Duodenal mucosa (tissue), 2 donors: ENCODE results near the gene NUDT6.
A peak's percentile ranks its signal among the peaks of the same experiment; 100 is the strongest.

Source experiments
- H3K27ac ChIP-seq: one replicate; pipeline ENCODE4 v1.7.0; 2013; ENCODE audit warnings: low read depth, low read length
- H3K27me3 ChIP-seq, 2 donors: one replicate each; pipeline ENCODE4 v1.7.0; 2013; ENCODE audit warnings: low read length in 2 of 2, control low read depth in 1 of 2; ENCODE audit not compliant: insufficient read depth in 2 of 2, control insufficient read depth in 1 of 2
- H3K36me3 ChIP-seq, 2 donors: one replicate each; pipeline ENCODE4 v1.7.0; 2013; ENCODE audit warnings: low read length in 2 of 2, control low read depth in 1 of 2; ENCODE audit not compliant: insufficient read depth in 2 of 2, control insufficient read depth in 1 of 2
- H3K4me1 ChIP-seq, 2 donors: one replicate each; pipeline ENCODE4 v1.7.0; 2013; ENCODE audit warnings: low read length in 2 of 2, control low read depth in 1 of 2; ENCODE audit not compliant: insufficient read depth in 2 of 2, control insufficient read depth in 1 of 2
- H3K4me3 ChIP-seq, 2 donors: one replicate each; pipeline ENCODE4 v1.7.0; 2013; ENCODE audit warnings: low read length in 2 of 2, low read depth in 1 of 2
- H3K9ac ChIP-seq, 2 donors: one replicate each; pipeline ENCODE4 v1.7.0; 2013; ENCODE audit warnings: low read length in 2 of 2, low read depth in 1 of 2
- H3K9me3 ChIP-seq, 2 donors: one replicate each; pipeline ENCODE4 v1.7.0; 2013; ENCODE audit warnings: low read length in 2 of 2, control low read depth in 1 of 2; ENCODE audit not compliant: control insufficient read depth in 1 of 2

The NUDT6 gene, protein sequence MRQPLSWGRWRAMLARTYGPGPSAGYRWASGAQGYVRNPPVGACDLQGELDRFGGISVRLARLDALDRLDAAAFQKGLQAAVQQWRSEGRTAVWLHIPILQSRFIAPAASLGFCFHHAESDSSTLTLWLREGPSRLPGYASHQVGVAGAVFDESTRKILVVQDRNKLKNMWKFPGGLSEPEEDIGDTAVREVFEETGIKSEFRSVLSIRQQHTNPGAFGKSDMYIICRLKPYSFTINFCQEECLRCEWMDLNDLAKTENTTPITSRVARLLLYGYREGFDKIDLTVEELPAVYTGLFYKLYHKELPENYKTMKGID

GRCh38 chr4:122921971-122922876 is at the start of gene NUDT6:
NUDT6 (minus strand) TSS chr4:122922597; CDS start chr4:122922572, 25 bp downstream.
- Histone ChIP-seq H3K27ac (no peak within 1 kb of the TSS), H3K36me3 (no peaks in the 10 kb centered on the region), H3K4me1 (peaks cover 10 to 11% of the 10 kb centered on the region in 2 donors)

GRCh38 chr4:122968227-122968812 is 45.9 kb upstream of the NUDT6 start:
- no peak overlapping the region for H3K27ac ChIP-seq
- H3K9ac ChIP-seq, result no peak overlapping the region
- H3K36me3 ChIP-seq, result no peaks in the 10 kb centered on the region
- H3K4me3 ChIP-seq, result no peak overlapping the region
- no peaks in the 10 kb centered on the region for H3K4me1 ChIP-seq
- no peaks in the 10 kb centered on the region for H3K9me3 ChIP-seq
- H3K27me3 ChIP-seq, result no peaks in the 10 kb centered on the region

More at GRCh38 chr4:122921971-122922876, at the start of gene NUDT6:
- Histone ChIP-seq H3K27me3 (no peaks in the 10 kb centered on the region), H3K9ac (peak within 1 kb of the TSS; percentile 58 to 71), H3K9me3 (no peaks in the 10 kb centered on the region), H3K4me3 (peak within 1 kb of the TSS; percentile 81 to 97)

DNA sequence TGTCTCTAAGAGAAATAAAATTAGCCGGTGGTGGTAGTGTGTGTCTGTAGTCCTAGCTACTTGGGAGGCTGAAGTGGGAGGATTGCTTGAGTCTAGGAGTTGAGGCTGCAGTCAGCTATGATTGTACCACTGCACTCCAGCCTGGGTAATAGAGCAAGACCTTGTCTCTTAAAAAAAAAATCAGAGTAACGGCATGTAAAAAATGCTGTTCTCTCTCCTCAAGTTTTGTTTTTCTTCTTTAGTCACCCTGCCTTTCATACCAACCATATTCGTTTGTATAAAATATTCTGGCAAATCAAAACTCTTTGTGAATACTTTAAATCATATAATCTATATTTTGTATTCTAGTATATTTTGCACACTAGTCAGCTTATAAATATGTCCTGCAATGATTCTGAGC is 44.8 kb upstream of the NUDT6 start:
- no peak overlapping the region for H3K9ac ChIP-seq
- no peak overlapping the region for H3K4me3 ChIP-seq
- no peaks in the 10 kb centered on the region for H3K9me3 ChIP-seq
- no peaks in the 10 kb centered on the region for H3K27me3 ChIP-seq
- no peak overlapping the region for H3K27ac ChIP-seq
- no peaks in the 10 kb centered on the region for H3K4me1 ChIP-seq
- no peaks in the 10 kb centered on the region for H3K36me3 ChIP-seq

DNA sequence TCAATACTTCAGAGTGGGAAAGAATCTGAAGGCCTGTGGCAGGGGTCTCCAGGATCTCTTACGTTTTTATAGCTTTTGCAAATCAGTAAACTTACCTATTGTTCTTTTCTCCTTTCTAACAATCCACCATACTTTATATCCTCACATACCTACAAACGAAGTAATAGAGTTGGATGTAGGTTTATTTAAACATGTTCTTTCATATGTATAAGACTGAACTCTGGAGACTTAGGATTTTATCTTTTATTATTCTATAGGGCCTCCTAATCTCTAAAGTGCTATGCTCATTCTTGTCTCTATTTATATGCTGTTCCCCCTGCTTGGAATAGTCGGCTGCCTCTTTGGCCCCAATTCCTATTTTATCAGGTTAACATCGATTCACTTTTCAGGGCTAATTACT is 43.8 kb upstream of the NUDT6 start:
- Histone ChIP-seq H3K9me3 (no peaks in the 10 kb centered on the region), H3K4me3 (no peak overlapping the region), H3K4me1 (no peaks in the 10 kb centered on the region)

DNA sequence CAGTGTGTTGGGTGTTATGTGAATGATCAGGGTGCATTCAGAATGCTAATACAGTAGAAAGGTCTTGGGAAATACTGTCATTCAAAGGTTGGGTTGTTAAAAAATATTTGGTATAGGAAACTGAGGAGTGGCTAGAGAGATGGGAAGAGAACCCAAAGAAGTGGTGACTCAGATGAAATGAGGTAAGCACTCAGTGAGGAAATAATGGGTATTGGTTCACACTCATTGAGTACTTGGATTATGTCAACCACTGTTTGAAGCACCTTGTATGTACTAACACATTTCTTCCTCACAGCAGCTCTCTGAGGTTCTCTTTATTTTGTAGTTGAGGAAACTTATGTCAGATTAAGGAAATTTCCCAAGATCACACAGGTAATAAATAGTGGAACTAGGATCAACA is 40.8 kb upstream of the NUDT6 start:
- Histone ChIP-seq H3K4me3 (no peak overlapping the region), H3K9ac (no peak overlapping the region), H3K4me1 (no peaks in the 10 kb centered on the region), H3K27me3 (no peaks in the 10 kb centered on the region), H3K9me3 (no peaks in the 10 kb centered on the region), H3K36me3 (no peaks in the 10 kb centered on the region), H3K27ac (no peak overlapping the region)

More for the DNA sequence above, 43.8 kb upstream of the NUDT6 start:
- Histone ChIP-seq H3K27me3 (no peaks in the 10 kb centered on the region), H3K36me3 (no peaks in the 10 kb centered on the region), H3K9ac (no peak overlapping the region), H3K27ac (no peak overlapping the region)

DNA sequence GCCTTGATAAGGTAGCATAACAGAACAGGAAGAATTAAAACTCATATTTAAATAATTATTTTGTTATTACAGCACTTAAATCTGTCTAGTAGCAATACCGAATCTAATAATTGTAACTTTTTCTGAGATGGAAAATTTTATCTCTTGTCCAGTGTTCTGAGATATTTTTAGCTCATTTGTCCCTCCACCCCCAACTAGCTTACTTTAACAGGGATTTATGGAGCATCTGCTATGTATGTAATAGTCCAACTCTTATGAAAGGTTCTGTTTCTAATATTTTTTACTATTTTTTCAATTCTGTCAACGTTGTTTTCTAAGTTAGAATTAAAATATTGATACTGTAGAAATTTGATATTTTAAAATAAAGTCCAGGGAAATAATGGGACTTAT is 38.2 kb upstream of the NUDT6 start:
- Histone ChIP-seq H3K9ac (no peak overlapping the region), H3K9me3 (no peaks in the 10 kb centered on the region), H3K4me3 (no peak overlapping the region), H3K36me3 (no peaks in the 10 kb centered on the region), H3K27ac (no peak overlapping the region), H3K4me1 (no peaks in the 10 kb centered on the region), H3K27me3 (no peaks in the 10 kb centered on the region)

DNA sequence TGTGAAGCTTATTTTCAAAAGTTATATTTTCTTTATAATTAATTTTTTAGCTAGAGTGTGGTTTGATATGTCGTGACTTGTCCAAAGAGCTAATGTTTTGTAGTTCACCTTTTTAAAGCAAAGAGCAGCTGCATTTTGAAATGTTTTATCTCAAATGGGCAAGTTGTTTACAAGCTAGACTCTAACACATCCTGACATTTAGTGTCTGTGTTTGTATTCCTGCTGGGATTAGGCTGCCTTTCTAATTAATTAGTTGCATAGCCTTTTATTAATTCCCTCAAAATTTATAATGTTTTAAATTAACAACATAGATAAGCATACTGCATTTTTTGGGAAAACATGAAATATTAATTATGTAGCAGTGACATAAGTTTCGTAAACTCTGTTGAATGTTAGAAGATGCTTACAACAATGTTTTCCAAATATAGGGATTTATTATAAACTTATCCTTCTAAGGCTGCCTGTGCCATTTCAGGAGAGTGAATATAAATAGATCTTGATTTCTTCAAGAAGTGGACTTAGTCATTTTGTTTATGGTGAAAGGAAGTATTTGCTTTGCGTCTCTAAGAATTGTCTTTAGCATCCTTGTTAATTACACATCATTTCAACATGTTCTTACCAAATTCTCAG is 37.7 kb upstream of the NUDT6 start:
- Histone ChIP-seq H3K9me3 (no peaks in the 10 kb centered on the region), H3K4me3 (no peak overlapping the region), H3K9ac (no peak overlapping the region), H3K27ac (no peak overlapping the region), H3K36me3 (no peaks in the 10 kb centered on the region), H3K4me1 (no peaks in the 10 kb centered on the region), H3K27me3 (no peaks in the 10 kb centered on the region)

- Histone ChIP-seq H3K9ac (no peak overlapping the region), H3K4me1 (no peaks in the 10 kb centered on the region), H3K27ac (no peak overlapping the region)
Observed at GRCh38 chr4:122959441-122959840, 37.0 kb upstream of the NUDT6 start.

GRCh38 chr4:122958505-122958904 is 36.1 kb upstream of the NUDT6 start:
- Histone ChIP-seq H3K9ac (no peak overlapping the region), H3K9me3 (no peaks in the 10 kb centered on the region), H3K36me3 (peaks cover 0 to 7% of the 10 kb centered on the region in 2 donors), H3K27ac (no peak overlapping the region), H3K27me3 (no peaks in the 10 kb centered on the region), H3K4me3 (no peak overlapping the region), H3K4me1 (no peaks in the 10 kb centered on the region)

More at GRCh38 chr4:122959441-122959840, 37.0 kb upstream of the NUDT6 start:
- Histone ChIP-seq H3K9me3 (no peaks in the 10 kb centered on the region), H3K36me3 (no peaks in the 10 kb centered on the region), H3K4me3 (no peak overlapping the region), H3K27me3 (no peaks in the 10 kb centered on the region)
